Spleen (tissue), 11 donors: ENCODE data around the gene SPINT2. TPM values are rescaled to one million over a fixed set of nuclear protein-coding genes. Genes with fewer than 3 reads are reported as not detected.
"Not testable (repeated sequence)": the region's sequence is repeated elsewhere in the genome, so short reads cannot be mapped to it uniquely, and the experiment has no call there.

Experiments used
- DNase-seq: peaks from one replicate; pipeline ENCODE4 v3.0.0-alpha.2; 2020
- H3K27ac ChIP-seq, 8 donors: fragments of 200-600 bp; sonication (generic) in 7 of 8; 1 replicate in 4 of 8; 2 replicates in 4 of 8; pipeline versions ENCODE4 v1.5.0 to v1.8.0; 2016 to 2021; ENCODE audit warnings: inconsistent platforms in 4 of 8, mild to moderate bottlenecking in 4 of 8, moderate library complexity in 1 of 8
- H3K27me3 ChIP-seq, 7 donors: fragments of 200-600 bp; sonication (generic) in 6 of 7; replicated peaks in 1 of 7; 1 replicate in 4 of 7; 2 replicates in 3 of 7; pipeline versions ENCODE4 v1.5.0 to v1.8.0; 2016 to 2021; ENCODE audit warnings: inconsistent platforms in 3 of 7, mild to moderate bottlenecking in 1 of 7
- H3K36me3 ChIP-seq, 6 donors: fragments of 200-600 bp; sonication (generic) in 5 of 6; 1 replicate in 4 of 6; 2 replicates in 2 of 6; pipeline versions ENCODE4 v1.5.0 to v1.8.0; 2016 to 2021; ENCODE audit warnings: inconsistent platforms in 2 of 6
- H3K4me1 ChIP-seq, 6 donors: fragments of 200-600 bp; sonication (generic) in 5 of 6; 1 replicate in 3 of 6; 2 replicates in 3 of 6; pipeline versions ENCODE4 v1.5.0 to v1.8.0; 2016 to 2021; ENCODE audit warnings: inconsistent platforms in 3 of 6
- H3K4me3 ChIP-seq, 8 donors: fragments of 200-600 bp; sonication (generic) in 7 of 8; 1 replicate in 4 of 8; 2 replicates in 4 of 8; pipeline versions ENCODE4 v1.5.0 to v1.8.0; 2016 to 2021; ENCODE audit warnings: inconsistent platforms in 4 of 8, mild to moderate bottlenecking in 4 of 8, moderate library complexity in 2 of 8
- H3K9me3 ChIP-seq, 8 donors: fragments of 200-600 bp; sonication (generic) in 7 of 8; 1 replicate in 4 of 8; 2 replicates in 4 of 8; pipeline versions ENCODE4 v1.5.0 to v1.8.0; 2016 to 2021; ENCODE audit warnings: inconsistent platforms in 4 of 8
- CTCF ChIP-seq, 11 experiments: fragments of 200-600 bp in 7 of 11; fragments of 450-650 bp in 4 of 11; sonication (generic) in 4 of 11; IDR thresholded peaks in 8 of 11; conservative IDR thresholded peaks in 3 of 11; 1 replicate in 7 of 11; 2 replicates in 4 of 11; pipeline versions ENCODE4 v1.4.0 to v1.8.0; 2016 to 2021; ENCODE audit warnings: antibody characterized with exemption in 11 of 11, inconsistent platforms in 4 of 11, mild to moderate bottlenecking in 1 of 11
- POLR2A ChIP-seq, 3 donors: fragments of 450-650 bp; IDR thresholded peaks; one replicate each; pipeline ENCODE4 v1.5.1; 2017; ENCODE audit warnings: antibody characterized with exemption in 3 of 3, mild to moderate bottlenecking in 1 of 3
- POLR2AphosphoS5 ChIP-seq, 3 donors: sonication (generic); formaldehyde crosslinking; IDR thresholded peaks; one replicate each; pipeline ENCODE4 v1.5.1; 2017; ENCODE audit warnings: antibody characterized with exemption in 3 of 3
- WGBS, 5 donors: extraction: QIAGEN DNeasy Blood & Tissue Kit in 3 of 5; methylation state at CpG; one replicate each; pipeline versions ENCODE4 v1.1.5 to v1.1.7; 2013 to 2018; 5-methylcytosine and 5-hydroxymethylcytosine counted together
- intact Hi-C: fragments of 100-400 bp; cut with DNase I; formaldehyde crosslinking; loops from one replicate; pipeline ENCODE4 v1.15.0; 2023; ENCODE audit warnings: low total_unique reads
- polyA plus RNA-seq, 3 donors: library from polyadenylated mRNA; stranded (reverse); fragments of 200-250 nt; gene quantifications; one replicate each; pipeline ENCODE4 v1.2.1, GENCODE V29; 2013
- total RNA-seq, 7 donors: library from RNA; depleted of rRNA in 3 of 7; stranded (reverse); fragments of >200 nt in 3 of 7; fragmentation: NEBNext Ultra II Directional in 4 of 7; extraction: Animal tissue kit (Norgen Biotek cat#: 25700) in 4 of 7; gene quantifications; one replicate each; pipeline versions ENCODE4 v1.1.0 to v1.2.1, GENCODE V29; 2016 to 2021
- donor health status: healthy with polysubstance abuse.
- donor health status: DM: no; HTN: no; CAD: no; lungs with moderate emphysema.
- donor health status: DM: no; HTN: no; CAD: no.
- donor health status: Bipolar disorder and iron deficiency.
- donor health status: healthy.
- donor health status: DM: no; HTN: no; CAD: no.
- donor health status: DM: yes; HTN: yes; CAD: no.

Gene SPINT2
- total and polyA plus RNA-seq, 10 donors, result 41.2 to 87.8 (median 64.4) TPM

- Histone ChIP-seq H3K4me1 (peaks cover 9 to 89% (median 55%) of the 10 kb centered on the region in 6 donors), H3K9me3 (no peaks in the 10 kb centered on the region), H3K27me3 (peaks cover 0 to 41% (median 12%) of the 10 kb centered on the region in 7 donors), H3K27ac (peak overlapping the region; percentile 53 to 91 (median 82)), H3K36me3 (no peaks in the 10 kb centered on the region), H3K4me3 (peak overlapping the region in 7 of 8 donors; percentile 7 to 72 (median 30))
- peak; percentile 73 to 79 (median 77) for TF ChIP-seq POLR2AphosphoS5 (IDR thresholded peaks at IDR 0.05)
- TF ChIP-seq CTCF (IDR thresholded peaks at IDR 0.05 in 8 of 11, conservative IDR thresholded peaks at IDR 0.05 in 3 of 11), result no peak
- peak; percentile 82 for DNase-seq
- WGBS, 5 donors, result 17 to 50% (median 29%) methylated on average over 14 to 21 of the region's 21 CpGs
- intact Hi-C loops, result no loop called here
Observed at GRCh38 chr19:38252941-38253691, 11.3 kb upstream of the SPINT2 start.

- intact Hi-C loops, result no loop called here
- 63 to 84% (median 76%) methylated on average over 3 to 5 of the region's 5 CpGs for WGBS, 5 donors
- DNase-seq, result no peak
- Histone ChIP-seq H3K9me3 (no peaks in the 10 kb centered on the region), H3K36me3 (no peaks in the 10 kb centered on the region), H3K27ac (peak overlapping the region; percentile 57 to 91 (median 82)), H3K4me1 (peaks cover 9 to 83% (median 55%) of the 10 kb centered on the region in 6 donors), H3K4me3 (peak overlapping the region in 6 of 8 donors; percentile 11 to 72 (median 42)), H3K27me3 (peaks cover 0 to 41% (median 12%) of the 10 kb centered on the region in 7 donors)
- TF ChIP-seq POLR2A (IDR thresholded peaks at IDR 0.05), result no peak
- no peak for TF ChIP-seq POLR2AphosphoS5 (IDR thresholded peaks at IDR 0.05)
- TF ChIP-seq CTCF (IDR thresholded peaks at IDR 0.05 in 8 of 11, conservative IDR thresholded peaks at IDR 0.05 in 3 of 11), result no peak
Observed at GRCh38 chr19:38253788-38254187, 10.6 kb upstream of the SPINT2 start.

GRCh38 chr19:38255383-38256014 lies 8.9 kb upstream of the SPINT2 start:
- Histone ChIP-seq H3K36me3 (no peaks in the 10 kb centered on the region), H3K9me3 (no peaks in the 10 kb centered on the region), H3K4me1 (peaks cover 9 to 66% (median 51%) of the 10 kb centered on the region in 6 donors), H3K27me3 (peaks cover 0 to 41% (median 12%) of the 10 kb centered on the region in 7 donors), H3K27ac (peak overlapping the region; percentile 4 to 91 (median 82)), H3K4me3 (peak overlapping the region; percentile 33 to 72 (median 52))
- 31 to 47% (median 36%) methylated on average over 11 to 17 of the region's 17 CpGs for WGBS, 5 donors
- intact Hi-C loops, result no loop called here
- DNase-seq, result no peak
- no peak for TF ChIP-seq POLR2A (IDR thresholded peaks at IDR 0.05)
- no peak for TF ChIP-seq POLR2AphosphoS5 (IDR thresholded peaks at IDR 0.05)
- no peak for TF ChIP-seq CTCF (IDR thresholded peaks at IDR 0.05 in 8 of 11, conservative IDR thresholded peaks at IDR 0.05 in 3 of 11)

GRCh38 chr19:38261942-38262341 lies 2.4 kb upstream of the SPINT2 start:
- H3K4me3 ChIP-seq, intact Hi-C loops, H3K27ac ChIP-seq, DNase-seq, H3K36me3 ChIP-seq, H3K9me3 ChIP-seq: not testable (repeated sequence)
- Histone ChIP-seq H3K27me3 (peaks cover 0 to 17% (median under 1%) of the 10 kb centered on the region in 7 donors), H3K4me1 (peaks cover under 1 to 41% (median 36%) of the 10 kb centered on the region in 6 donors)
- 92 to 97% (median 95%) methylated on average over 12 of the region's 12 CpGs for WGBS, 5 donors
